GM12872 (cell line): ENCODE data around the gene ATP9B.

Experiments used
- CTCF ChIP-seq: IDR thresholded peaks from 3 replicates; pipeline ENCODE4 v1.5.1; 2011; ENCODE audit warnings: low read depth, mild to moderate bottlenecking, low read length, moderate library complexity; ENCODE audit not compliant: insufficient read depth

ATP9B gene

DNA sequence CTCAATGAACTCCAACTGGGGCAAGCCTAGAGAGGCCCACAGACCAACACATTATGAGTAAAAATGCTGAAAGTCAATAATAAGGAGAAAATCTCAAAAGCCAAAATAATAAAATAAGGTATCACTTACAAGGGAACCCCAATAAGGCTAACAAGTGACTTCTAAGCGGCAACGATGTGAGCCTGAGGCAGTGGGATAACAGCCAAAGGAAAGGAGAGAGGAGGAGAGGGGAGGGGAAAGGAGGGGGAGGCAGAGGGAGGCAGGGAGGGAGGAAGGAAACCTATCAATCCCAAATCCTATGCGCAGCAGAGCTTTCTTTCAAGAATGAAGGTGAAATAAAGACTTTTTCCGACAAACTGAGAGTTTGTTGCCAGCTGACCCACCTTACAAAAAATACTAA, 320.5 kb downstream of the ATP9B start:
- TF ChIP-seq CTCF, result no peak

- TF ChIP-seq CTCF, result no peak
These were observed 323.0 kb downstream of the ATP9B start for GRCh38 chr18:79392226-79392625.

DNA sequence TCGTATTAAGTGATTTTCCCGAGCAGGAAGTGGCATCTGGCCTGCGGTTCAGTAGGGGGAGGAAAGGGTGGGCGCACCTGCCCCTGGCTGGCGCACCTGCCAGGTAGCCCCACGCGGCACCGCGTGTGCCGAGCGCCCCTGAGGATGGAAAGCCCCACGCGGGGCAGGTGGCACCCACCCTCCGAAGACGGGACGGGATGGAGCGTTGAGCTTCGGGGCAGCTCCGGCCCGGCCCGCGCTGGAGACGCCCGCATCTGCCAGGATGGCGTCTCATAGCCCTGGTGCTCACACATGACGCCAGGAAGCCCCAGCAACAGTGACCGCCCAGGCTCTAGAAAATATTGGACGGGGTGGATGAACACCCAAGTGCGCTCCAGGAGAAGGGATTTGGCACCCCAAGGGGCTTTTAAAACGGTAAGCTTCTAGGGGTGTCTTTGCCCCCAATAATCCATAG, 324.0 kb downstream of the ATP9B start:
- no peak for TF ChIP-seq CTCF

- TF ChIP-seq CTCF, result no peak
These were observed 324.7 kb downstream of the ATP9B start for GRCh38 chr18:79393635-79394533.

DNA sequence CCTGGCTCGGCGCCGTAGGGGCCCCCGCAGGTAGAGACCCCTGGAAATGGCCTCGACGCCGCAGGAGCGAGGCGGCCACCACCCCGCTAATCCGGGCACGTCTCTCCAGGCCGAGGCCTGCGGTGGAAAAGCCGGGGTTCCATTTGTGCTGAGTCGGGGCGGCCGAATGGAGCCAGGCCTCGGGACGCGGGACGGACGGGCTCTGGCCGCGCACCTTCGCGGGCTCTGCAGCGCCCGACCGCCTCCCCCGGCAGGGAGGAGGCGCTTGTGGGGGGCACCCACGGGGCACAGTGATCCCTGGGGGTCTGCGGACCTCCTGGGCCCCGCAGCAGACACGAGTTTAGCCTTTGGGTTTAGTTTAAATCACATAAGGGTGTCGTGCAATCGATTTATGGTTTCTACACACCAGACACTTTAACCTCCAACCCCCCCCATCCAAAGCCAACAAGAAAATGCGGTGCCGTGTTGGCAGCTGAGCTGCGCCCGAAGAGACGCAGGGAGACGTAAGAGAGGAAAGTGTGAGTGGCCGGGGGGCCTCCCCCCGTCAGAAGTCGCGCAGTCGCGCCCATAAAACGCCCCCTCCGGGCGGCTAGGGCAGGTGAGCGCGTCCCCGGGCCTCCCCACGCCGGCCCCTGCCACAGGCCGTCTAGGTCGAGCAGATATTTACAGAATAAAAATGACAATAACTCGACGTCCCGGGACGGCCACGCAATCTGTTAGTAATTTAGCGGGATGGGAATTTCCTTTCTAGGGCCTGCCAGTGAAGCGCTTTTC, 325.5 kb downstream of the ATP9B start:
- TF ChIP-seq CTCF, result no peak

- TF ChIP-seq CTCF, result no peak
These were observed 326.1 kb downstream of the ATP9B start for GRCh38 chr18:79395308-79395640.

DNA sequence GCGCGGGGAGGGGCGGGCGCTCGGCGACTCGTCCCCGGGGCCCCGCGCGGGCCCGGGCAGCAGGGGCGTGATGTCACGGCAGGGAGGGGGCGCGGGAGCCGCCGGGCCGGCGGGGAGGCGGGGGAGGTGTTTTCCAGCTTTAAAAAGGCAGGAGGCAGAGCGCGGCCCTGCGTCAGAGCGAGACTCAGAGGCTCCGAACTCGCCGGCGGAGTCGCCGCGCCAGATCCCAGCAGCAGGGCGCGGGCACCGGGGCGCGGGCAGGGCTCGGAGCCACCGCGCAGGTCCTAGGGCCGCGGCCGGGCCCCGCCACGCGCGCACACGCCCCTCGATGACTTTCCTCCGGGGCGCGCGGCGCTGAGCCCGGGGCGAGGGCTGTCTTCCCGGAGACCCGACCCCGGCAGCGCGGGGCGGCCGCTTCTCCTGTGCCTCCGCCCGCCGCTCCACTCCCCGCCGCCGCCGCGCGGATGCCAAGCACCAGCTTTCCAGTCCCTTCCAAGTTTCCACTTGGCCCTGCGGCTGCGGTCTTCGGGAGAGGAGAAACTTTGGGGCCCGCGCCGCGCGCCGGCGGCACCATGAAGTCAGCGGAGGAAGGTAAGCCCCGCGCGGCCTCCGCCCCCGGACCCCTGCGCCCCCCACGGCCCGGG, 326.7 kb downstream of the ATP9B start, which contains the start of gene NFATC1:
Gene NFATC1 (plus strand): TSS at position 170 of the 644 bp plus-strand sequence. CDS start 295 bp downstream, at position 465.
- TF ChIP-seq CTCF, result no peak
